Endodermal cell (in vitro differentiated cells): Measurements from ENCODE around the gene TMEM130. TPM values are rescaled to one million over a fixed set of nuclear protein-coding genes. Genes with fewer than 3 reads are reported as not detected.

Experiments used
- DNase-seq: peaks from one replicate; pipeline ENCODE4 v3.0.0-alpha.2; 2017
- H3K27ac ChIP-seq: 2 replicates; pipeline ENCODE4 v1.5.1; 2013; ENCODE audit warnings: mild to moderate bottlenecking, low read depth, low read length, moderate library complexity
- H3K27me3 ChIP-seq: 2 replicates; pipeline ENCODE4 v1.6.1; 2013; ENCODE audit warnings: mild to moderate bottlenecking, low read length, moderate library complexity; ENCODE audit not compliant: insufficient read depth, control insufficient read depth, poor library complexity, severe bottlenecking
- H3K36me3 ChIP-seq: 2 replicates; pipeline ENCODE4 v1.7.0; 2013; ENCODE audit warnings: mild to moderate bottlenecking, low read length, moderate library complexity; ENCODE audit not compliant: control insufficient read depth, insufficient read depth
- H3K4me1 ChIP-seq: one replicate; pipeline ENCODE4 v1.7.0; 2013; ENCODE audit warnings: low read length; ENCODE audit not compliant: control insufficient read depth, insufficient read depth
- H3K4me3 ChIP-seq: 2 replicates; pipeline ENCODE4 v1.5.1; 2013; ENCODE audit warnings: mild to moderate bottlenecking, low read length, moderate library complexity
- H3K9ac ChIP-seq: 2 replicates; pipeline ENCODE4 v1.6.1; 2013; ENCODE audit warnings: mild to moderate bottlenecking, low read length, moderate library complexity; ENCODE audit not compliant: poor library complexity, severe bottlenecking; ENCODE audit errors: extremely low read depth
- H3K9me3 ChIP-seq: 2 replicates; pipeline ENCODE4 v1.6.1; 2013; ENCODE audit warnings: mild to moderate bottlenecking, low read length, moderate library complexity; ENCODE audit not compliant: control insufficient read depth
- H3K27ac Mint-ChIP-seq: 2 replicates; pipeline ENCODE4 v1.8.0; 2020; ENCODE audit warnings: mixed read lengths
- H3K27me3 Mint-ChIP-seq: 2 replicates; pipeline ENCODE4 v1.8.0; 2021; ENCODE audit warnings: mild to moderate bottlenecking, mixed read lengths; ENCODE audit not compliant: insufficient read depth
- H3K36me3 Mint-ChIP-seq: 2 replicates; pipeline ENCODE4 v1.8.0; 2020; ENCODE audit warnings: low read depth, mixed read lengths
- H3K4me1 Mint-ChIP-seq: 2 replicates; pipeline ENCODE4 v1.8.0; 2020; ENCODE audit warnings: mixed read lengths
- H3K4me3 Mint-ChIP-seq: 2 replicates; pipeline ENCODE4 v1.8.0; 2020; ENCODE audit warnings: mild to moderate bottlenecking, moderate library complexity, mixed read lengths
- H3K9me3 Mint-ChIP-seq: 2 replicates; pipeline ENCODE4 v1.8.0; 2020; ENCODE audit warnings: mild to moderate bottlenecking, mixed read lengths
- WGBS, 2 experiments: methylation state at CpG; one replicate each; pipeline versions ENCODE4 v1.1.5 to v1.1.7; 2013; ENCODE audit warnings: missing lambda C conversion rate in 2 of 2, mixed read lengths in 1 of 2; ENCODE audit not compliant: insufficient coverage in 1 of 2, insufficient read length in 1 of 2; 5-methylcytosine and 5-hydroxymethylcytosine counted together
- total RNA-seq, 2 donors: library from RNA; stranded (reverse); fragmentation: NEBNext Ultra II Directional in 1 of 2; extraction: Animal tissue kit (Norgen Biotek cat#: 25700) in 1 of 2; gene quantifications; 2 replicates in 1 of 2; 3 replicates in 1 of 2; pipeline ENCODE4 v1.2.1, GENCODE V29; 2021
- TF ChIP-seq, protein P1 (sequence below): fragments of 200-600 bp; sonication (generic); conservative IDR thresholded peaks from 2 replicates; pipeline ENCODE4 v1.5.0; 2021; ENCODE audit warnings: antibody characterized with exemption, mild to moderate bottlenecking

The TMEM130 gene
- total RNA-seq, 2 donors from 2014 or later: 0.15 TPM; not detected in 1

GRCh38 chr7:98833022-98833421 is 36.8 kb downstream of the TMEM130 start:
- peaks cover 4% of the 10 kb centered on the region for H3K4me1 Mint-ChIP-seq
- no peak overlapping the region for H3K4me3 Mint-ChIP-seq
- Histone ChIP-seq H3K9me3 (no peaks in the 10 kb centered on the region), H3K36me3 (no peaks in the 10 kb centered on the region), H3K4me1 (no peaks in the 10 kb centered on the region), H3K27ac (no peak overlapping the region), H3K9ac (no peak overlapping the region), H3K27me3 (no peaks in the 10 kb centered on the region), H3K4me3 (no peak overlapping the region)
- WGBS, 2 experiments: 97 to 100% methylated on average over 2 of the region's 2 CpGs
- H3K9me3 Mint-ChIP-seq: no peaks in the 10 kb centered on the region
- TF ChIP-seq, protein P1, sequence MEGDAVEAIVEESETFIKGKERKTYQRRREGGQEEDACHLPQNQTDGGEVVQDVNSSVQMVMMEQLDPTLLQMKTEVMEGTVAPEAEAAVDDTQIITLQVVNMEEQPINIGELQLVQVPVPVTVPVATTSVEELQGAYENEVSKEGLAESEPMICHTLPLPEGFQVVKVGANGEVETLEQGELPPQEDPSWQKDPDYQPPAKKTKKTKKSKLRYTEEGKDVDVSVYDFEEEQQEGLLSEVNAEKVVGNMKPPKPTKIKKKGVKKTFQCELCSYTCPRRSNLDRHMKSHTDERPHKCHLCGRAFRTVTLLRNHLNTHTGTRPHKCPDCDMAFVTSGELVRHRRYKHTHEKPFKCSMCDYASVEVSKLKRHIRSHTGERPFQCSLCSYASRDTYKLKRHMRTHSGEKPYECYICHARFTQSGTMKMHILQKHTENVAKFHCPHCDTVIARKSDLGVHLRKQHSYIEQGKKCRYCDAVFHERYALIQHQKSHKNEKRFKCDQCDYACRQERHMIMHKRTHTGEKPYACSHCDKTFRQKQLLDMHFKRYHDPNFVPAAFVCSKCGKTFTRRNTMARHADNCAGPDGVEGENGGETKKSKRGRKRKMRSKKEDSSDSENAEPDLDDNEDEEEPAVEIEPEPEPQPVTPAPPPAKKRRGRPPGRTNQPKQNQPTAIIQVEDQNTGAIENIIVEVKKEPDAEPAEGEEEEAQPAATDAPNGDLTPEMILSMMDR: no peak
- DNase-seq: no peak
- no peaks in the 10 kb centered on the region for H3K27me3 Mint-ChIP-seq
- no peak overlapping the region for H3K27ac Mint-ChIP-seq
- no peaks in the 10 kb centered on the region for H3K36me3 Mint-ChIP-seq

- no peaks in the 10 kb centered on the region for H3K36me3 ChIP-seq
- no peak overlapping the region for H3K27ac ChIP-seq
- TF ChIP-seq, protein P1: peak; percentile 85
- H3K9me3 ChIP-seq: no peaks in the 10 kb centered on the region
- peaks cover 4% of the 10 kb centered on the region for H3K4me1 Mint-ChIP-seq
- no peak overlapping the region for H3K9ac ChIP-seq
- 78 to 80% methylated on average over 6 to 8 of the region's 8 CpGs for WGBS, 2 experiments
- H3K4me3 Mint-ChIP-seq: no peak overlapping the region
- H3K27me3 ChIP-seq: no peaks in the 10 kb centered on the region
- H3K27me3 Mint-ChIP-seq: peaks cover under 1% of the 10 kb centered on the region
- no peak overlapping the region for H3K4me3 ChIP-seq
- no peaks in the 10 kb centered on the region for H3K4me1 ChIP-seq
- H3K27ac Mint-ChIP-seq: no peak overlapping the region
- H3K9me3 Mint-ChIP-seq: no peaks in the 10 kb centered on the region
- peak; percentile 85 for DNase-seq
- no peaks in the 10 kb centered on the region for H3K36me3 Mint-ChIP-seq
Measured at GRCh38 chr7:98831641-98832221, 38.1 kb downstream of the TMEM130 start.

- H3K27me3 ChIP-seq: no peaks in the 10 kb centered on the region
- TF ChIP-seq, protein P1: no peak
- DNase-seq: no peak
- Mint-ChIP-seq H3K36me3 (no peaks in the 10 kb centered on the region), H3K4me3 (no peak overlapping the region), H3K27me3 (peaks cover 2% of the 10 kb centered on the region), H3K9me3 (no peaks in the 10 kb centered on the region), H3K4me1 (peaks cover 5% of the 10 kb centered on the region), H3K27ac (no peak overlapping the region)
- H3K36me3 ChIP-seq: no peaks in the 10 kb centered on the region
- H3K4me1 ChIP-seq: no peaks in the 10 kb centered on the region
- H3K4me3 ChIP-seq: no peak overlapping the region
- H3K9ac ChIP-seq: no peak overlapping the region
- no peak overlapping the region for H3K27ac ChIP-seq
- 89 to 100% methylated on average over 1 of the region's 2 CpGs for WGBS, 2 experiments
- no peaks in the 10 kb centered on the region for H3K9me3 ChIP-seq
Measured at GRCh38 chr7:98830972-98831548, 38.8 kb downstream of the TMEM130 start.
